Dermis blood vessel endothelial cell (primary cell): ENCODE measurements around the gene ZBP1. TPM values are rescaled to one million over a fixed set of nuclear protein-coding genes. Genes with fewer than 3 reads are reported as not detected.

Experiments used
- DNase-seq: peaks from one replicate; pipeline ENCODE4 v3.0.0; 2010
- total RNA-seq: library from RNA; depleted of rRNA; stranded (reverse); fragments of >200 nt; gene quantifications from 2 replicates; pipeline ENCODE4 v1.2.3, GENCODE V29; 2014

ZBP1 gene
- total RNA-seq, 1 donor from 2014 or later: not detected

GRCh38 chr20:57584768-57585461, 35.3 kb downstream of the ZBP1 start:
- DNase-seq: no peak

GRCh38 chr20:57583289-57584257, 36.7 kb downstream of the ZBP1 start:
- DNase-seq: no peak

- peak; percentile 78 for DNase-seq
Measured at GRCh38 chr20:57582432-57583288, 37.6 kb downstream of the ZBP1 start.

- no peak for DNase-seq
Measured at GRCh38 chr20:57582029-57582378, 38.2 kb downstream of the ZBP1 start.

GRCh38 chr20:57581202-57582028, 38.8 kb downstream of the ZBP1 start:
- DNase-seq: no peak

GRCh38 chr20:57580478-57581201, 39.6 kb downstream of the ZBP1 start:
- no peak for DNase-seq

GRCh38 chr20:57579898-57580447, 40.3 kb downstream of the ZBP1 start:
- no peak for DNase-seq

- DNase-seq: no peak
Measured at GRCh38 chr20:57579331-57579897, 40.8 kb downstream of the ZBP1 start.

GRCh38 chr20:57578476-57579165, 41.6 kb downstream of the ZBP1 start:
- DNase-seq: no peak

- no peak for DNase-seq
Measured at GRCh38 chr20:57577679-57578475, 42.3 kb downstream of the ZBP1 start.

- DNase-seq: no peak
Measured at GRCh38 chr20:57576617-57577550, 43.3 kb downstream of the ZBP1 start.

GRCh38 chr20:57576002-57576401, 44.2 kb downstream of the ZBP1 start:
- DNase-seq: no peak

- no peak for DNase-seq
Measured at GRCh38 chr20:57574954-57575353, 45.3 kb downstream of the ZBP1 start.

- no peak for DNase-seq
Measured at GRCh38 chr20:57573894-57574293, 46.3 kb downstream of the ZBP1 start.

- no peak for DNase-seq
Measured at GRCh38 chr20:57573242-57573641, 47.0 kb downstream of the ZBP1 start.

GRCh38 chr20:57571782-57572416, 48.3 kb downstream of the ZBP1 start:
- no peak for DNase-seq

GRCh38 chr20:57570920-57571319, 49.3 kb downstream of the ZBP1 start:
- no peak for DNase-seq
